GM12878 (cell line): ENCODE results near the gene RELL2. TPM values are rescaled to one million over a fixed set of nuclear protein-coding genes. Genes with fewer than 3 reads are reported as not detected.

ENCODE experiments used
- ATAC-seq: fragments of 200-7000 bp; cut with Tn5 transposase; 3 replicates; pipeline ENCODE4 v1.9.1; 2020; ENCODE audit warnings: mild to moderate bottlenecking, moderate library complexity
- BruUV-seq: library from RNA; stranded (reverse); fragments of 400-500 nt; replicated peaks from 2 replicates; lab custom pipeline; 2021; lab: Mats Ljungman, UMichigan
- CTCF ChIA-PET: fragments of 300-600 bp; sonication (Branson Sonifier 250); formaldehyde crosslinking; extraction: SDS; loops from one replicate; lab custom pipeline; 2021; ENCODE audit warnings: inconsistent platforms; lab: Yijun Ruan, JAX
- POLR2A ChIA-PET: fragments of 350-600 bp; formaldehyde crosslinking; extraction: SDS; loops from one replicate; lab custom pipeline; 2021; ENCODE audit warnings: inconsistent platforms; lab: Charles Lee
- RAD21 ChIA-PET: fragments of 300-600 bp; sonication (Branson Sonifier 250); formaldehyde crosslinking; loops from one replicate; lab custom pipeline; 2023; ENCODE audit warnings: antibody characterized with exemption; ENCODE audit not compliant: unreplicated experiment; lab: Charles Lee
- SMC1A ChIA-PET: fragments of 300-600 bp; sonication (Branson Sonifier 250); formaldehyde crosslinking; loops from one replicate; lab custom pipeline; 2023; ENCODE audit not compliant: unreplicated experiment, uncharacterized antibody; lab: Charles Lee
- DNase-seq: peaks from one replicate; pipeline ENCODE4 v3.0.0-alpha.2; 2011; ENCODE audit warnings: low read depth, low spot score
- FAIRE-seq: peaks from 3 replicates; lab custom pipeline; 2011; peaks lifted over from hg19 to GRCh38; lab: Jason Lieb, UNC
- H2AFZ ChIP-seq: 2 replicates; pipeline ENCODE4 v1.6.0; 2011; ENCODE audit warnings: low read depth, low read length, control low read depth; ENCODE audit not compliant: control insufficient read depth
- H3K27ac ChIP-seq: 2 replicates; pipeline ENCODE4 v1.5.1; 2011; ENCODE audit warnings: control low read depth; ENCODE audit not compliant: control insufficient read depth, insufficient read depth
- H3K27me3 ChIP-seq, 2 experiments: replicated peaks in 1 of 2; 2 replicates each; pipeline versions ENCODE4 v1.6.0 to v1.6.1; 2011; ENCODE audit warnings: low read length in 1 of 2; ENCODE audit not compliant: control insufficient read depth in 2 of 2, insufficient read depth in 2 of 2
- H3K36me3 ChIP-seq, 2 experiments: 2 replicates each; pipeline ENCODE4 v1.5.1; 2011; ENCODE audit warnings: low read length in 1 of 2; ENCODE audit not compliant: control insufficient read depth in 2 of 2, insufficient read depth in 2 of 2
- H3K4me1 ChIP-seq: 2 replicates; pipeline ENCODE4 v1.6.1; 2011; ENCODE audit warnings: mild to moderate bottlenecking, low read length, moderate library complexity, mixed read lengths; ENCODE audit not compliant: control insufficient read depth, insufficient read depth
- H3K4me2 ChIP-seq: 2 replicates; pipeline ENCODE4 v1.6.0; 2011; ENCODE audit warnings: control low read depth; ENCODE audit not compliant: control insufficient read depth, insufficient read depth
- H3K4me3 ChIP-seq: fragments of 200-600 bp; sonication (generic); 2 replicates; pipeline ENCODE4 v1.5.1; 2016
- H3K79me2 ChIP-seq: 2 replicates; pipeline ENCODE4 v1.6.0; 2011; ENCODE audit warnings: low read length; ENCODE audit not compliant: control insufficient read depth, insufficient read depth
- H3K9ac ChIP-seq: 2 replicates; pipeline ENCODE4 v1.8.0; 2011; ENCODE audit warnings: low read length, control low read depth, mixed read lengths; ENCODE audit not compliant: control insufficient read depth, insufficient read depth
- H3K9me3 ChIP-seq: replicated peaks from 3 replicates; pipeline ENCODE4 v1.5.1; 2011; ENCODE audit warnings: mild to moderate bottlenecking, low read length; ENCODE audit not compliant: control insufficient read depth, insufficient read depth
- H4K20me1 ChIP-seq: 2 replicates; pipeline ENCODE4 v1.6.0; 2011; ENCODE audit not compliant: control insufficient read depth, insufficient read depth
- CEBPZ ChIP-seq: fragments of 150-350 bp; IDR thresholded peaks from 2 replicates; pipeline ENCODE4 v1.6.1; 2016; ENCODE audit warnings: low read depth, low read length
- CHD4 ChIP-seq: fragments of 200-600 bp; sonication (generic); IDR thresholded peaks from 2 replicates; pipeline ENCODE4 v1.6.1; 2016; ENCODE audit warnings: mild to moderate bottlenecking
- IKZF2 ChIP-seq, 2 experiments: fragments of 450-650 bp; IDR thresholded peaks; 2 replicates each; pipeline ENCODE4 v1.6.1; 2017; ENCODE audit warnings: mild to moderate bottlenecking in 2 of 2, moderate library complexity in 2 of 2
- KDM1A ChIP-seq: fragments of 200-600 bp; sonication (generic); IDR thresholded peaks from 2 replicates; pipeline ENCODE4 v1.6.1; 2016; ENCODE audit warnings: borderline replicate concordance
- RELA ChIP-seq: fragments of 450-650 bp; IDR thresholded peaks from 2 replicates; pipeline ENCODE4 v1.8.0; 2014; ENCODE audit warnings: borderline replicate concordance; ENCODE audit not compliant: partially characterized antibody
- RFX5 ChIP-seq: IDR thresholded peaks from 2 replicates; pipeline ENCODE4 v1.6.1; 2011; ENCODE audit warnings: low read depth, low read length, improper control_type of control experiment
- ZBTB11 ChIP-seq: fragments of 450-650 bp; formaldehyde crosslinking; IDR thresholded peaks from 2 replicates; pipeline ENCODE4 v1.5.0; 2022; ENCODE audit warnings: mild to moderate bottlenecking, missing genetic modification characterization
- WGBS: methylation state at CpG from one replicate; pipeline ENCODE4 v1.1.6; 2016; ENCODE audit warnings: low lambda C conversion rate; ENCODE audit not compliant: insufficient replicate concordance, insufficient coverage; ENCODE audit errors: missing lambda C conversion rate; 5-methylcytosine and 5-hydroxymethylcytosine counted together
- in situ Hi-C: fragments of 300-500 bp; cut with MboI; formaldehyde crosslinking; loops from 9 replicates; pipeline ENCODE4 v1.14.3; 2018; ENCODE audit warnings: mixed read lengths
- intact Hi-C: fragments of 100-400 bp; cut with micrococcal nuclease; formaldehyde crosslinking; loops from one replicate; pipeline ENCODE4 v1.14.2; 2022; ENCODE audit not compliant: unreplicated experiment
- polyA plus RNA-seq, 11 experiments: library from polyadenylated mRNA; depleted of rRNA in 4 of 11; unstranded in 6 of 11; stranded (reverse) in 5 of 11; fragments of >200 nt; fragmentation: Nextera tagmentation in 4 of 11; fragmentation: Illumina TruSeq in 1 of 11; extraction: Ambion mirVana in 4 of 11; extraction: Trizol in 1 of 11; gene quantifications; 1 replicate in 1 of 11; 2 replicates in 10 of 11; pipeline versions ENCODE4 v1.2.1 to v1.2.3, GENCODE V29; 2011 to 2016; ENCODE audit warnings: inconsistent platforms in 2 of 11, missing spikeins in 2 of 11, low read depth in 1 of 11
- total RNA-seq, 4 experiments: library from RNA; depleted of rRNA in 3 of 4; stranded (reverse); fragments of >200 nt in 3 of 4; fragmentation: Illumina TruSeq in 1 of 4; extraction: Trizol in 1 of 4; gene quantifications; 2 replicates each; pipeline versions ENCODE4 v1.2.1 to v1.2.3, GENCODE V29; 2013 to 2021

The RELL2 gene
- total and polyA plus RNA-seq, 10 of the 15 experiments (the other 5 are each of a cell fraction or from before 2014, with no cell fraction given) = 0.23 to 21.4 (median 7.1) TPM

GRCh38 chr5:141674747-141675146, 38.0 kb downstream of the RELL2 start (continued):
- TF ChIP-seq RFX5 = no peak
- TF ChIP-seq RELA = no peak

- Histone ChIP-seq H4K20me1 (no peaks in the 10 kb centered on the region), H3K36me3 (no peaks in the 10 kb centered on the region), H3K9ac (no peak overlapping the region), H3K4me2 (no peak overlapping the region), H3K9me3 (no peaks in the 10 kb centered on the region), H3K27me3 (no peaks in the 10 kb centered on the region; a peak in 2 of 4 replicates), H3K4me3 (no peak overlapping the region), H3K4me1 (no peaks in the 10 kb centered on the region), H3K79me2 (no peaks in the 10 kb centered on the region), H3K27ac (no peak overlapping the region), H2AFZ (no peak overlapping the region)
- DNase-seq = no peak
- intact Hi-C loops = no loop called here
- POLR2A ChIA-PET = no interaction called here
- CTCF ChIA-PET = interaction anchor here (0.9 to 1.0 kb wide), 2 partner anchors 26 to 84 kb away, joined by 3 read pairs; no protein-coding TSS in a partner anchor
- in situ Hi-C loops = loop anchor here (10.0 kb wide), 1 partner anchor 459 kb away; no protein-coding TSS in a partner anchor
- no peak for ATAC-seq
- TF ChIP-seq KDM1A (no peak), CEBPZ (no peak), CHD4 (no peak), IKZF2 (IDR thresholded peaks at IDR 0.05) (no peak), ZBTB11 (CRISPR knock-in tag) (no peak)
- no TSS peak for BruUV-seq
- SMC1A ChIA-PET = no interaction called here
- WGBS = 32% methylated on average over 4 of the region's 4 CpGs
- no peak for FAIRE-seq
- RAD21 ChIA-PET = no interaction called here
Observed at GRCh38 chr5:141675672-141676071, 38.9 kb downstream of the RELL2 start.
